Erythroblast (primary cell): ENCODE data around the gene PCBP3.

Experiments
- GATA1 ChIP-seq: IDR thresholded peaks from 2 replicates; pipeline ENCODE4 v1.6.1; 2011; ENCODE audit warnings: low read depth, mild to moderate bottlenecking, control low read depth, low read length, moderate library complexity
- POLR2A ChIP-seq: IDR thresholded peaks from 2 replicates; pipeline ENCODE4 v1.6.1; 2011; ENCODE audit warnings: mild to moderate bottlenecking, low read length

DNA sequence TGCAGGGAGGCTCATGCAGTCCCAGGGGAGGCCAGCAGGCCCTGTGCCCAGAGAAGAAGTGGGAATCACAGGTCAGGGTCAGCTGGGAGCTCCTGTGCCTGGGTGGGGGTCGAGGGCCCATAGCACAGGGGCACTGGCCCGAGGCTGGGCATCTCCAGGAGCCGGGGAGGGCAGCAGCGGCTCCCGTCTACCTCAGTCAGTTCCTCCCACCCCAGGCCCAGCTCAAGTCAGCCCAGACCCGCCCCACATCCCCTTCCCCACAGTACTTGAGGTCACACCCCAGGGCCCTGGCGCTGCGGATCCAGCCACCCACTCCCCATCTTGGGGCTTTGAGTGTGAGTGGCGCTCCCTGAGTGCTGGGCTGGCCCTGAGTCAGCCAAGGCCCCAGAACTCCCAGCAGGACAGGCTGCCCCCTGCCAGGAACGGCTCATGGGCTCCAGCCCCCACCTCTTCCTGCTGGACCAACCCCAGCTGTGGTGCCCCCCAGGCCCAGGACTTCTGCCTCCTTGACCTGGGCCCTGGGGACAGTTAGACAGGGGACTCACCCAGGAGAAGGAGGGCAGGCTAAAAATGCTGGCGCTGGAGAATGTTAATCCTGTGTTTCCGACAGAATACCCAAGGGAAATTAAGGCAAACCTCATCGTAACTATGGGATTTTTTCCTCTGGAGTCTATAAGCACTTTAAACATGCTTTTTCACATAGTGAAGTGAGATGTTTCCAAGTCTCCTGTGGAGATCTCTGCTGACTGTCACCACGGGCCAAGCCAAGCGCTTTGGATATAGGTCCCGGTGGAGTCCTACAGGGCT, 269.3 kb downstream of the PCBP3 start:
- TF ChIP-seq POLR2A (no peak), GATA1 (no peak)
